Chondrocyte (in vitro differentiated cells): ENCODE measurements around the gene MYL7. TPM values are rescaled to one million over a fixed set of nuclear protein-coding genes. Genes with fewer than 3 reads are reported as not detected.

Source experiments
- DNase-seq: peaks from one replicate; pipeline ENCODE4 v3.0.0; 2021; ENCODE audit warnings: mixed read lengths, low spot score
- H3K27ac Mint-ChIP-seq: one replicate; pipeline ENCODE4 v1.8.0; 2021; ENCODE audit warnings: mild to moderate bottlenecking, moderate library complexity, mixed read lengths; ENCODE audit not compliant: unreplicated experiment
- H3K27me3 Mint-ChIP-seq: 2 replicates; pipeline ENCODE4 v1.8.0; 2021; ENCODE audit warnings: low read depth, mixed read lengths
- H3K36me3 Mint-ChIP-seq: 2 replicates; pipeline ENCODE4 v1.8.0; 2021; ENCODE audit warnings: low read depth, mixed read lengths
- H3K4me1 Mint-ChIP-seq: 2 replicates; pipeline ENCODE4 v1.8.0; 2021; ENCODE audit warnings: low read depth, mild to moderate bottlenecking, mixed read lengths
- H3K4me3 Mint-ChIP-seq: one replicate; pipeline ENCODE4 v1.8.0; 2021; ENCODE audit warnings: mild to moderate bottlenecking, moderate library complexity, mixed read lengths; ENCODE audit not compliant: unreplicated experiment
- H3K9me3 Mint-ChIP-seq: 2 replicates; pipeline ENCODE4 v1.8.0; 2021; ENCODE audit warnings: low read depth, mixed read lengths
- CTCF ChIP-seq: fragments of 200-600 bp; sonication (generic); IDR thresholded peaks from 2 replicates; pipeline ENCODE4 v1.5.0; 2021; ENCODE audit warnings: antibody characterized with exemption, mild to moderate bottlenecking, moderate library complexity
- total RNA-seq: library from RNA; stranded (reverse); gene quantifications from 3 replicates; pipeline ENCODE4 v1.2.1, GENCODE V29; 2021

Gene MYL7
- total RNA-seq, 1 donor from 2014 or later: not detected

GRCh38 chr7:44093102-44093641 is 48.0 kb downstream of the MYL7 start:
- Mint-ChIP-seq H3K4me3 (no peak overlapping the region), H3K9me3 (peaks cover 4% of the 10 kb centered on the region), H3K36me3 (no peaks in the 10 kb centered on the region), H3K4me1 (peaks cover 55% of the 10 kb centered on the region), H3K27me3 (no peaks in the 10 kb centered on the region), H3K27ac (no peak overlapping the region)
- DNase-seq: no peak
- no peak for TF ChIP-seq CTCF

Other genes starting within 250 kb of the MYL7 start
- 24.4 to 31.3 TPM (median 25.4 TPM) in 3 replicates for gene URGCP, start 234.7 kb downstream of the MYL7 start, total RNA-seq
- 15.4 to 26.8 TPM (median 22.5 TPM) in 3 replicates for gene UBE2D4, start 214.9 kb downstream of the MYL7 start, total RNA-seq
- not detected in 3 replicates for gene SPDYE1, start 143.4 kb downstream of the MYL7 start, total RNA-seq
- gene DBNL, start 96.6 kb downstream of the MYL7 start, total RNA-seq: 95.5 to 115 TPM (median 97.1 TPM) in 3 replicates
- gene PGAM2, start 75.8 kb downstream of the MYL7 start, total RNA-seq: 0.25 to 0.41 TPM in 2 of 3 replicates, not detected in the other
- gene POLM, start 58.8 kb downstream of the MYL7 start, total RNA-seq: 14.3 to 19.0 TPM (median 15.5 TPM) in 3 replicates
- 242 to 422 TPM (median 412 TPM) in 3 replicates for gene AEBP1, start 37.0 kb downstream of the MYL7 start, total RNA-seq
- 49.2 to 64.5 TPM (median 57.3 TPM) in 3 replicates for gene POLD2, start 17.8 kb downstream of the MYL7 start, total RNA-seq
- 0.31 to 0.44 TPM (median 0.37 TPM) in 3 replicates for gene GCK, start 48.1 kb upstream of the MYL7 start, total RNA-seq
- 126 to 133 TPM (median 131 TPM) in 3 replicates for gene YKT6, start 59.6 kb upstream of the MYL7 start, total RNA-seq
- gene CAMK2B, start 184.3 kb upstream of the MYL7 start, total RNA-seq: 0.27 to 0.82 TPM (median 0.48 TPM) in 3 replicates